ENCODE measurements around the gene KCND3.

- TF ChIP-seq EZH2 (IDR thresholded peaks at IDR 0.05), result no peak
- TF ChIP-seq POLR2AphosphoS5 (IDR thresholded peaks at IDR 0.05; ENCODE audit: borderline replicate concordance, low read depth, low read length), result no peak
These were observed 256.8 kb downstream of the KCND3 start for GRCh38 chr1:111732718-111733117.

Measured in SK-N-MC (cell line).